GM18505 (cell line): ENCODE data around the gene ZNF121.
"Not testable (repeated sequence)": the region's sequence is repeated elsewhere in the genome, so short reads cannot be mapped to it uniquely, and the experiment has no call there.

ENCODE experiments used
- ATAC-seq: cut with Tn5 transposase; IDR thresholded peaks from one replicate; pipeline ENCODE4 v1.9.1; 2021; ENCODE audit not compliant: unreplicated experiment
- POLR2A ChIP-seq: IDR thresholded peaks from 4 replicates; pipeline ENCODE4 v1.6.1; 2011; ENCODE audit warnings: borderline replicate concordance; ENCODE audit not compliant: insufficient read depth, insufficient read length; ENCODE audit errors: extremely low read depth

The ZNF121 gene

DNA sequence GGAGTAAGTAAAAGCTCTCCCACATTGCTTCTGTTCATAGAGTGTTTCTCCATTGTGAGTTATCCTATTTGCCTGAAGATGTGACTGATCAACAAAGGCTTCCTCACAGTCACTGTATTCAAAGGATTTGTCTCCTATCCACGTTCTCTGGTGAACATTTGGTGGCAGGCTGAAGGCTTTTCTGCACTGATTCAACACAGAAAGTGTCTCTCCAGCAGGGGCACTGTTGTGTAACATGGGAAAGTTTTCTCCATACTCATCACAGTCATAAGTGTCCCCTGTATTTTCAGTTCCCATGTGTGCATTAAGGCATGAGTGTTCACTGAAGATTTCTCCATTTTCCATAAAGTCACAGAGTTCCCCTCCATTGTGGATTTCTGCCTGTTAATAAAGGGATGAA lies 17.6 kb downstream of the ZNF121 start:
- no peak for ATAC-seq
- no peak for TF ChIP-seq POLR2A

- ATAC-seq = no peak
- TF ChIP-seq POLR2A = no peak
Measured at GRCh38 chr19:9565900-9566705, 18.2 kb downstream of the ZNF121 start.

DNA sequence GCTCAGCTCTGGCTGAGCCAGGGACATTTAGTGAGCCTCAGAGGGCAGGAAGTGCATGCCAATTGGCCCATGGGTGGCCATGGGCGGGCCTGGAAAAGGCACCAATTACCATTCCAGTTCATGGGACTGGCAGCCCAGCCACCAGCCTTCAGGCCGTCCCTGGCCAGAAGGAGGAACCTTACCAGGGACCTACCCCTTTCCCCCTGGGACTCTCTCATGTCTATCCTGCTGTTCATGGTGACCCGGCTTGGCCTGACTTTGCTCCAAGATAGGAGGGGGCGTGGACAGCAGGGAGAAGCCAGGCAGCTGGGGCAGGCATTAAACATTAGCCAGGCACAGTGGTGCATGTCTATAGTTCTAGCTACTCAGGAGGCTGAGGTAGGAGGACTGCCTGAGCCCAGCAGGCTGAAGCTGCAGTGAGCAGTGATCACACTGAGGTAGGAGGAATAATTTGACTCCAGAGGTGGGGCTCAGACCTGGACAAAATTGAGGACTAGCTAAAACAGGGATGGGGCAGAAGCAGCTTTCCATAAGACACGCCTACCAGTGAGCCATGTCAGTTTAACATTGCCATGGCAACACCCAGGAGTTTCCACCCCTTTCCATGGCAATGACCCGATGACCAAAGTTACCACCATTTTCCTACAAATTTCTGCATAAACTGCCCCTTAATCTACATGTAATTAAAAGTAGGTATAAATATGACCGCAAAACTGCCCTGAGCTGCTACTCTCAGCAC lies 31.6 kb downstream of the ZNF121 start:
- ATAC-seq = no peak
- TF ChIP-seq POLR2A = no peak

GRCh38 chr19:9547870-9548269 lies 36.4 kb downstream of the ZNF121 start:
- TF ChIP-seq POLR2A = no peak

GRCh38 chr19:9541281-9541680 lies 43.0 kb downstream of the ZNF121 start:
- ATAC-seq = not testable (repeated sequence)

More at GRCh38 chr19:9547870-9548269, 36.4 kb downstream of the ZNF121 start:
- ATAC-seq = no peak

GRCh38 chr19:9539921-9540320 lies 44.4 kb downstream of the ZNF121 start:
- not testable (repeated sequence) for ATAC-seq

DNA sequence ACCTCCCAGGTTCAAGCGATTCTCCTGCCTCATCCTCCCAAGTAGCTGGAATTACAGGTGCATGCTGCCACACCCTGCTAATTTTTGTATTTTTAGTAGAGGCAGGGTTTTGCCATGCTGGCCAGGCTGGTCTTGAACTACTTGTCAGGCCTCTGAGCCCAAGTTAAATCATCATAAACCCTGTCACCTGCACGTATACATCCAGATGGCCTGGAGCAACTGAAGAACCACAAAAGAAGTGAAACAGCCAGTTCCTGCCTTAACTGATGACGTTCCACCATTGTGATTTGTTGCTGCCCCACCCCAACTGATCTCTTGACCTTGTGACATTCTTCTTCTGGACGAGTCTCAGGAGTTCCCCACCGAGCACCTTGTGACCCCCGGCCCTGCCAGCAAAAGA lies 45.1 kb downstream of the ZNF121 start:
- ATAC-seq = not testable (repeated sequence)

DNA sequence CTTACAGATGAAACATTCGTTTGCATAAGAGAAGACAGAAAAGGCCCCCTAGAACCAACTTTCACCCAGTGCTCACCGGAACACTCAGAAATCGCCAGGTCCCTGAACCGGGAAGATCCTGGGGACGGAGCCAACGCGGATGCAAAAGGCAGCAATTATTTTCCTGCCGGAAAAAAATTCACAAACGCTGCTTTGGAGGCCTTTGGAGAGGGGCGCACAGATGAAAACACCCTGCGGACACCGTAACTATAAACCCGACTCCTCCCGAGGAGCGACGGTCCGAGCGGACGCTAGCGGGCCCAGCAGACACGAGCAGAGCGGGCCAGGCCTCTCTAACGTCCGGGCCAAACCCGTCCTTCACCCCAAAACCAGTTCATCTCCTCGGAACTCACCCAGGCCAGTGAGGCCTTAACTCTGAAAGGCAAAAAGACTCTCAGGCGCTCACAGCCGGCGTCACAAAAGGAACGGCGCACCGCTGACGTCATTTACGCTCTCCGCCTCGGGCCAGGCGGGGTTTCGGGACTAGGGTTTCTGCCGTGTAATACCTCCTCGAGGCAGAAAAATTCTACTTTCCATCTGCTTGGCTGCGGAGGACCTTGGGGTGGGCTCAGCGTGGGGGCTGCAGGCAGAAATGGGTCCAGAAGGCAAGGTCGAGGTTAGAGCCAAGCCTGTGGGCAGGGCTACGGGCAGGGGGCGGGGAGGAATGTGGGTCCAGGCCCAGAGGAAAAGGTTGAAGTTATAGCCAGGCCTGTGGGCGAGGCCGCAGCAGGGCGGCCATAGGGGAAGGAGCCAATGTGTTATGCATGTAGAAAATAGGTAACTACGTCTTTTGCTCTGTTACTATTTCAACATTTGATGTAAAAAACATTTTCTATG lies 45.9 kb downstream of the ZNF121 start, which contains the start of gene ZNF426:
Gene ZNF426, minus strand, starts transcription at position 463 of the 876 bp plus-strand sequence. CDS start 2,413 bp downstream, outside the sequence.
- ATAC-seq = peak; percentile 90
- peak; percentile 74 for TF ChIP-seq POLR2A

GRCh38 chr19:9535934-9536333 lies 48.4 kb downstream of the ZNF121 start:
- no peak for ATAC-seq
- TF ChIP-seq POLR2A = no peak

GRCh38 chr19:9531933-9532332 lies 52.4 kb downstream of the ZNF121 start:
- no peak for ATAC-seq
- no peak for TF ChIP-seq POLR2A

GRCh38 chr19:9528757-9529336 lies 55.5 kb downstream of the ZNF121 start:
- TF ChIP-seq POLR2A = no peak
- no peak for ATAC-seq

- no peak for TF ChIP-seq POLR2A
- ATAC-seq = no peak
Measured at GRCh38 chr19:9523885-9524474, 60.3 kb downstream of the ZNF121 start.
